Lung (tissue), 12 donors: ENCODE measurements around the gene BICC1. TPM values are rescaled to one million over a fixed set of nuclear protein-coding genes. Genes with fewer than 3 reads are reported as not detected.
A peak's percentile ranks its signal among the peaks of the same experiment; 100 is the strongest.

Experiments
- ATAC-seq: fragments of 200-7000 bp; cut with Tn5 transposase; one replicate; pipeline ENCODE4 v1.9.1; 2020; ENCODE audit warnings: moderate number of reproducible peaks; ENCODE audit not compliant: insufficient read depth, low FRiP score
- DNase-seq, 3 donors: peaks; one replicate each; pipeline ENCODE4 v3.0.0-alpha.2; 2013 to 2017
- H3K27ac ChIP-seq, 2 donors: one replicate each; pipeline ENCODE4 v1.5.1; 2013; ENCODE audit warnings: mild to moderate bottlenecking in 2 of 2, moderate library complexity in 2 of 2, control low read depth in 1 of 2, inconsistent platforms in 1 of 2, low read depth in 1 of 2, low read length in 1 of 2
- H3K27me3 ChIP-seq, 3 donors: one replicate each; pipeline ENCODE4 v1.5.1; 2013; ENCODE audit warnings: low read length in 2 of 3; ENCODE audit not compliant: control insufficient read depth in 3 of 3, insufficient read depth in 3 of 3
- H3K36me3 ChIP-seq, 4 donors: one replicate each; pipeline ENCODE4 v1.5.1; 2013; ENCODE audit warnings: low read length in 4 of 4, mild to moderate bottlenecking in 1 of 4, moderate library complexity in 1 of 4; ENCODE audit not compliant: control insufficient read depth in 4 of 4, insufficient read depth in 4 of 4
- H3K4me1 ChIP-seq, 5 donors: one replicate each; pipeline ENCODE4 v1.5.1; 2013; ENCODE audit warnings: low read length in 5 of 5, mild to moderate bottlenecking in 2 of 5, moderate library complexity in 1 of 5; ENCODE audit not compliant: control insufficient read depth in 5 of 5, insufficient read depth in 5 of 5
- H3K4me3 ChIP-seq: one replicate; pipeline ENCODE4 v1.5.1; 2013; ENCODE audit warnings: mild to moderate bottlenecking, control low read depth, moderate library complexity
- H3K9ac ChIP-seq, 2 donors: one replicate each; pipeline ENCODE4 v1.5.1; 2013; ENCODE audit warnings: low read length in 2 of 2, control low read depth in 1 of 2; ENCODE audit not compliant: insufficient read depth in 1 of 2
- H3K9me3 ChIP-seq, 4 donors: one replicate each; pipeline ENCODE4 v1.5.1; 2013; ENCODE audit warnings: low read length in 3 of 4, mild to moderate bottlenecking in 1 of 4, moderate library complexity in 1 of 4; ENCODE audit not compliant: control insufficient read depth in 4 of 4, insufficient read depth in 3 of 4
- WGBS, 2 donors: extraction: QIAGEN DNeasy Blood & Tissue Kit; methylation state at CpG; one replicate each; pipeline ENCODE4 v1.1.7; 2013; 5-methylcytosine and 5-hydroxymethylcytosine counted together
- polyA plus RNA-seq, 2 donors: library from polyadenylated mRNA; stranded (reverse); fragments of 200-250 nt; gene quantifications; one replicate each; pipeline ENCODE4 v1.2.1, GENCODE V29; 2013
- total RNA-seq, 2 donors: library from RNA; depleted of rRNA in 1 of 2; stranded (reverse); fragments of >200 nt in 1 of 2; gene quantifications; one replicate each; pipeline ENCODE4 v1.2.1, GENCODE V29; 2014 to 2021
- TF ChIP-seq, protein P1 (sequence below): IDR thresholded peaks from 2 replicates; pipeline ENCODE4 v1.5.1; 2012; ENCODE audit warnings: mild to moderate bottlenecking; ENCODE audit errors: control extremely low read depth, extremely low read depth
- donor health status: control.
- donor health status: control.
- donor health status: Bipolar disorder and iron deficiency.
- donor health status: healthy.
- donor health status: DM: yes; HTN: yes; CAD: no.

Gene BICC1
- total and polyA plus RNA-seq, 4 donors = 2.3 to 43.1 (median 5.9) TPM

DNA sequence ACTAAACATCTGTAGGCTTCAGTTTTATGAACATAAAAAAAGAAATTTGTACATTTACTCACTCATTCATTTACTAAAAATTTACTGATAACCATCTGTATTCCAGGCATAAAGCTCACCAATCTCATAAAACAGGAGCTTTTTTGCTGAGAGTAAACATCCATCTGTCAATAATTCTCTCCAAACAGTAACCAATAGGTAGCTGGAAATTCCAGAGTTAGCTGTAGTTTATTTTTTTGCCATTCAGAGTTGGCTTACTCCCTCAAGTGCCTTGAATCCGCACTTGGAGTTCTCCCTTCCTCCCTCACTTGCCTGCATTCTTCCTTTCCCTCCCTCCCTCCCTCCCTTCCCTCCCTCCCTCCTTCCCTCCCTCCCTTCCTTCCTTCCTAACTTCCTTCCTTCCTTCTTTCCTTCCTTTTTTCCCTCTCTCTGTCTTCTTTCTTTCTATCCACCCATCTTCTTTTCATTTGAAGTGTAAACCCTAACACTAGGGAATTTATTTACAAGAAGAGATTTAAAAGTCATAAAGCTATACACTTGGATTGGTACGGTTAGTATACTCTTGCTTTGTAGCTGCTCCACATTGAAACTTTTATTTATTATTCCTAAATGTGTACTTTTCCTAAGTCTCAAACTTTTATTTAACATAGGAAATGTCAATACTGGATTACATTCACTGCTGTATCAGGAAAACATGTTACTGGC, 44.6 kb upstream of the BICC1 start:
- no peak overlapping the region for H3K4me3 ChIP-seq
- TF ChIP-seq, protein P1, sequence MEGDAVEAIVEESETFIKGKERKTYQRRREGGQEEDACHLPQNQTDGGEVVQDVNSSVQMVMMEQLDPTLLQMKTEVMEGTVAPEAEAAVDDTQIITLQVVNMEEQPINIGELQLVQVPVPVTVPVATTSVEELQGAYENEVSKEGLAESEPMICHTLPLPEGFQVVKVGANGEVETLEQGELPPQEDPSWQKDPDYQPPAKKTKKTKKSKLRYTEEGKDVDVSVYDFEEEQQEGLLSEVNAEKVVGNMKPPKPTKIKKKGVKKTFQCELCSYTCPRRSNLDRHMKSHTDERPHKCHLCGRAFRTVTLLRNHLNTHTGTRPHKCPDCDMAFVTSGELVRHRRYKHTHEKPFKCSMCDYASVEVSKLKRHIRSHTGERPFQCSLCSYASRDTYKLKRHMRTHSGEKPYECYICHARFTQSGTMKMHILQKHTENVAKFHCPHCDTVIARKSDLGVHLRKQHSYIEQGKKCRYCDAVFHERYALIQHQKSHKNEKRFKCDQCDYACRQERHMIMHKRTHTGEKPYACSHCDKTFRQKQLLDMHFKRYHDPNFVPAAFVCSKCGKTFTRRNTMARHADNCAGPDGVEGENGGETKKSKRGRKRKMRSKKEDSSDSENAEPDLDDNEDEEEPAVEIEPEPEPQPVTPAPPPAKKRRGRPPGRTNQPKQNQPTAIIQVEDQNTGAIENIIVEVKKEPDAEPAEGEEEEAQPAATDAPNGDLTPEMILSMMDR = no peak
- H3K4me1 ChIP-seq = peaks cover 0 to 4% (median 0%) of the 10 kb centered on the region in 5 donors
- WGBS, 2 donors = 64 to 69% methylated on average over 2 of the region's 2 CpGs
- no peak overlapping the region for H3K9ac ChIP-seq
- DNase-seq (peak in 1 of 3 donors; percentile 39), ATAC-seq (no peak)
- H3K27ac ChIP-seq = no peak overlapping the region
- peaks cover 0 to 2% (median under 1%) of the 10 kb centered on the region in 4 donors for H3K9me3 ChIP-seq
- H3K36me3 ChIP-seq = no peaks in the 10 kb centered on the region
- H3K27me3 ChIP-seq = no peaks in the 10 kb centered on the region

DNA sequence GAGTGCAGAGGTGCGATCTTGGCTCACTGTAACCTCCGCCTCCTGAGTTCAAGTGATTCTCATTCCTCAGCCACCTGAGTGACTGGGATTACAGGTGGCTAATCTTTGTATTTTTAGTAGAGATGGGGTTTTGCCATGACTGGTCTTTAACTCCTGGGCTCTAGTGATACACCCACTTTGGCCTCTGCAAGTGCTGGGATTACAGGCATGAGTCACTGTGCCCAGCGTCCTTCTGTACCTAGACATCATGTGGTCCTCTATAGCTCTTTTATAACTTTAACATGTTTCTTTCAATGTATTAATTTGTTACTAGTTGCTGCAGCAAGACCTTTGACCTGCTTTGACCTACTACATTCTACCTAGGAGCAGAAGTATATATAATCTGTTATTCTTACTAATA, 38.7 kb upstream of the BICC1 start:
- WGBS, 2 donors = 87 to 89% methylated on average over 3 of the region's 3 CpGs
- no peaks in the 10 kb centered on the region for H3K9me3 ChIP-seq
- peaks cover 0 to 5% (median 0%) of the 10 kb centered on the region in 5 donors for H3K4me1 ChIP-seq
- H3K4me3 ChIP-seq = no peak overlapping the region
- H3K36me3 ChIP-seq = no peaks in the 10 kb centered on the region
- H3K27ac ChIP-seq = no peak overlapping the region
- DNase-seq (no peak), ATAC-seq (no peak)
- H3K27me3 ChIP-seq = no peaks in the 10 kb centered on the region
- H3K9ac ChIP-seq = no peak overlapping the region
- TF ChIP-seq, protein P1 = no peak

DNA sequence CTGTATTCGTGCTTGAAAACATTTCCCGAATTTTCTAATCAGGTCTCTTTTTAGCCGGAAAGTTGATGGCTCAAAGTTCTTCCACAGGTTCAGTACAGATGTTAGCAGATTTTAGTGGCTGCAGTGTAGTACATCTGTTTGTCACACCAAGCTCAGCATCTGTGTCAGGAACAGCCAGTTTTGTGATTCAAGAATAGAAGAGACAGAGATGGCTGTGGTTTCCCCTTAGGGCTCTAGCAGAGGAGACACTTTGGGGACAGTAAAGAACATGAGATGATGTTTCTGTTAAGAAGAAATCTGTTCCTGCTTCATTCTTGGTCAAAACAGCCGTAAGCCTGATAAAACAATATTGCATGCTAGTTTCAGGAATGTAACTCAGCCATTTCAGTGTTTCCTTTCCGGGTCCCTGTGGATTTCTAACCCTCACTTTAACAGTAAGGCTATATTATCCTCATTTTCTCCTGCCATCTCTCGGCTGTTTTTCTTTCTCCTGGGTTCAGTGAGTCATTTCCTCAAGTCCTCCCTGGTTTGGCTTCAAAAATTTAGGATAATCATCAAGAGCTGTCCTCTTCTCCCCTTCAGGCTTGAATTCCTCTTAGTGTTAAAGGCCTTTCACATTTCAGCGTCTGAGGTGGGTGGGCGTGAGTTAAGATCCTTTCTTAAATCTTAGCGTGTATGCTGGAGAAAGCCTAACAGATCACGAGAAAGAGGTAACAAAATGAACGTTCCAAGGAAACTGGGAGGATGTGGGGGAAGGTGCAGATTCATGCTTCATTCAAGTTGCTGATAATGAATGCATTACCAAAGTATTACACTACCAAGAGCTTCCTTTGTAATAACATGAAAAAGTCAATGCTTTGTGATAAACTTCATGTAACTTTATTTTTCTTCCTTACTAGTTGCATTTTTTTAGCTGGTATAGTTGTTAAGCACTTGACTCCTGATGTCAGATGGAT, 37.1 kb upstream of the BICC1 start:
- Histone ChIP-seq H3K36me3 (no peaks in the 10 kb centered on the region), H3K27me3 (no peaks in the 10 kb centered on the region), H3K4me3 (no peak overlapping the region), H3K27ac (peak overlapping the region in 1 of 2 donors; percentile 60), H3K9me3 (no peaks in the 10 kb centered on the region), H3K4me1 (peaks cover 0 to 5% (median 0%) of the 10 kb centered on the region in 5 donors), H3K9ac (no peak overlapping the region)
- peak in 1 of 3 donors; percentile 24 for DNase-seq
- no peak for ATAC-seq
- 63 to 81% methylated on average over 11 of the region's 11 CpGs for WGBS, 2 donors
- TF ChIP-seq, protein P1 = no peak
